Measurements from ENCODE around the gene M6PR. TPM values are rescaled to one million over a fixed set of nuclear protein-coding genes. Genes with fewer than 3 reads are reported as not detected.

The M6PR gene
- total and polyA plus RNA-seq, 7 experiments from 2014 or later: 123 to 248 (median 177) TPM

Other genes starting within 250 kb of the M6PR start
- not detected for gene A2ML1, start 127.0 kb downstream of the M6PR start, total RNA-seq
- not detected for gene A2ML1, start 127.0 kb downstream of the M6PR start, polyA plus RNA-seq
- gene PHC1, start 35.1 kb downstream of the M6PR start, total RNA-seq: 10 to 100 TPM; 15.4 to 55.0 (median 45.6) TPM
- gene PHC1, start 35.1 kb downstream of the M6PR start, polyA plus RNA-seq: 10 to 100 TPM; 19.5 to 23.6 TPM
- 10 to 100 TPM in 3 of 5 experiments, 1 to 10 TPM in 2; 2.8 to 43.8 (median 26.9) TPM for gene KLRG1, start 39.9 kb upstream of the M6PR start, total RNA-seq
- 10 to 100 TPM; 11.7 to 18.0 TPM for gene KLRG1, start 39.9 kb upstream of the M6PR start, polyA plus RNA-seq
- 1 to 10 TPM in 2 of 5 experiments, under 1 TPM in 1, not detected in 2; 0.12 to 4.9 (median 3.0) TPM for gene A2M, start 166.3 kb upstream of the M6PR start, total RNA-seq
- under 1 TPM in 1 of 2 donors, not detected in 1; 0.08 TPM for gene A2M, start 166.3 kb upstream of the M6PR start, polyA plus RNA-seq